Measurements from ENCODE around the gene KRT13. TPM values are rescaled to one million over a fixed set of nuclear protein-coding genes. Genes with fewer than 3 reads are reported as not detected.

Gene KRT13
- total and polyA plus RNA-seq, 2 donors (not counting 3 experiments of a cell fraction or from before 2014, with no cell fraction given) = not detected

DNA sequence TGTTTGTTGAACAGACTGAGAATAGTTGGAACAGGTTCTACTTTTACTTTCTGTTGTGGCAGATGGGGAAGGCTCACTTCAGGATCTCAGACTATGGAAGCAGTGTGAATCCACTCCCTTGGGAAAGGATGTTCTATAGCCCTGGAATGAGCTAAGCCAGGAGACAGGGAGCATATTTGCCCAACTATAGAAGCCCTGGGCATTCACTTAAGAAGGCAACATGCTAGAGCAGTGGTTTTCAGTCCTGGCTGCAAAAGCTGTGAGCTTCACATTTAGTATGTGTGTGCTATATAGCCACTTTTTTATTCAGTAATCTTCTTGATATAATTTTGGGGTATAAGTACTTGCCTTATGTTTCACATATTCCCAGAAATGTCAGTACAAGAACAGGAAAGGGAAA, 37.1 kb downstream of the KRT13 start:
- Histone ChIP-seq H3K79me2 (ENCODE audit: control insufficient read depth, insufficient read depth, low read length) (no peaks in the 10 kb centered on the region), H3K27me3 (ENCODE audit: control insufficient read depth in 2 of 2, insufficient read depth in 2 of 2, low read length in 2 of 2) (peaks cover 3 to 9% of the 10 kb centered on the region in 2 experiments), H2AFZ (ENCODE audit: low read depth, low read length) (no peak overlapping the region), H3K9ac (replicated peaks; ENCODE audit: extremely low read depth, insufficient read depth, low read length) (no peak overlapping the region), H4K20me1 (replicated peaks; ENCODE audit: control insufficient read depth, extremely low read depth, insufficient read depth, low read length) (no peaks in the 10 kb centered on the region), H3K36me3 (ENCODE audit: control insufficient read depth in 2 of 2, extremely low read depth in 1 of 2, insufficient read depth in 2 of 2, low read length in 2 of 2) (no peaks in the 10 kb centered on the region), H3K9me3 (replicated peaks; ENCODE audit: control insufficient read depth, insufficient read depth, low read length) (no peaks in the 10 kb centered on the region), H3K9me1 (replicated peaks; ENCODE audit: control insufficient read depth, extremely low read depth, insufficient read depth, low read length) (no peaks in the 10 kb centered on the region), H3K4me1 (ENCODE audit: control insufficient read depth, extremely low read depth, insufficient read depth, low read length) (no peaks in the 10 kb centered on the region), H3K27ac (ENCODE audit: insufficient read depth, low read depth, low read length) (no peak overlapping the region), H3K4me2 (ENCODE audit: insufficient read depth, low read length) (no peak overlapping the region), H3K4me3 (replicated peaks in 1 of 3; ENCODE audit: insufficient read depth in 1 of 3, low read depth in 1 of 3, low read length in 3 of 3) (no peak overlapping the region)
- CTCF ChIA-PET = interaction anchor here (0.8 to 1.0 kb wide), 2 partner anchors 12 to 80 kb away, joined by 3 to 5 read pairs; no protein-coding TSS in a partner anchor
- intact Hi-C loops (cut with micrococcal nuclease) = no loop called here
- TF ChIP-seq MYC (IDR thresholded peaks at IDR 0.05; ENCODE audit: low read depth, low read length) (no peak), POLR2AphosphoS5 (IDR thresholded peaks at IDR 0.05; ENCODE audit: insufficient read depth, low read depth, low read length) (no peak), EZH2 (IDR thresholded peaks at IDR 0.05; ENCODE audit: borderline replicate concordance, low read depth, low read length, severe bottlenecking) (no peak), JUN (IDR thresholded peaks at IDR 0.05; ENCODE audit: borderline replicate concordance, insufficient read depth, insufficient read length, low read depth) (no peak), FOS (IDR thresholded peaks at IDR 0.05; ENCODE audit: borderline replicate concordance, insufficient read depth, low read length) (no peak), GATA2 (IDR thresholded peaks at IDR 0.05; ENCODE audit: insufficient read depth, insufficient read length, low read depth, low read length) (no peak), POLR2A (IDR thresholded peaks at IDR 0.05; ENCODE audit: low read depth, low read length) (no peak)
- TF ChIP-seq, protein P1, sequence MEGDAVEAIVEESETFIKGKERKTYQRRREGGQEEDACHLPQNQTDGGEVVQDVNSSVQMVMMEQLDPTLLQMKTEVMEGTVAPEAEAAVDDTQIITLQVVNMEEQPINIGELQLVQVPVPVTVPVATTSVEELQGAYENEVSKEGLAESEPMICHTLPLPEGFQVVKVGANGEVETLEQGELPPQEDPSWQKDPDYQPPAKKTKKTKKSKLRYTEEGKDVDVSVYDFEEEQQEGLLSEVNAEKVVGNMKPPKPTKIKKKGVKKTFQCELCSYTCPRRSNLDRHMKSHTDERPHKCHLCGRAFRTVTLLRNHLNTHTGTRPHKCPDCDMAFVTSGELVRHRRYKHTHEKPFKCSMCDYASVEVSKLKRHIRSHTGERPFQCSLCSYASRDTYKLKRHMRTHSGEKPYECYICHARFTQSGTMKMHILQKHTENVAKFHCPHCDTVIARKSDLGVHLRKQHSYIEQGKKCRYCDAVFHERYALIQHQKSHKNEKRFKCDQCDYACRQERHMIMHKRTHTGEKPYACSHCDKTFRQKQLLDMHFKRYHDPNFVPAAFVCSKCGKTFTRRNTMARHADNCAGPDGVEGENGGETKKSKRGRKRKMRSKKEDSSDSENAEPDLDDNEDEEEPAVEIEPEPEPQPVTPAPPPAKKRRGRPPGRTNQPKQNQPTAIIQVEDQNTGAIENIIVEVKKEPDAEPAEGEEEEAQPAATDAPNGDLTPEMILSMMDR (IDR thresholded peaks at IDR 0.05; ENCODE audit: extremely low read depth in 1 of 2, insufficient read depth in 1 of 2, low read depth in 1 of 2, low read length in 2 of 2) = no peak
- TF ChIP-seq, protein P2, sequence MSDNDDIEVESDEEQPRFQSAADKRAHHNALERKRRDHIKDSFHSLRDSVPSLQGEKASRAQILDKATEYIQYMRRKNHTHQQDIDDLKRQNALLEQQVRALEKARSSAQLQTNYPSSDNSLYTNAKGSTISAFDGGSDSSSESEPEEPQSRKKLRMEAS (IDR thresholded peaks at IDR 0.05; ENCODE audit: insufficient read depth, insufficient read length) = no peak
- dilution Hi-C loops (cut with MboI; ENCODE audit: extremely low pct_ligation_motif_present, low sequenced_read_pairs) = no loop called here
- FAIRE-seq (no peak), DNase-seq (ENCODE audit: low read depth, low spot score) (no peak)
- no TSS peak for BruUV-seq (replicated peaks)
- POLR2A ChIA-PET = no interaction called here
